Activated CD4-positive, alpha-beta T cell treated with anti-CD3 and anti-CD28 coated beads, Interleukin-2, amount 50 U/mL, for 1 hour (primary cell): ENCODE results near the gene FERMT2.

Experiments
- DNase-seq: peaks from one replicate; pipeline ENCODE4 v3.0.0-alpha.2; 2020

Gene FERMT2, protein sequence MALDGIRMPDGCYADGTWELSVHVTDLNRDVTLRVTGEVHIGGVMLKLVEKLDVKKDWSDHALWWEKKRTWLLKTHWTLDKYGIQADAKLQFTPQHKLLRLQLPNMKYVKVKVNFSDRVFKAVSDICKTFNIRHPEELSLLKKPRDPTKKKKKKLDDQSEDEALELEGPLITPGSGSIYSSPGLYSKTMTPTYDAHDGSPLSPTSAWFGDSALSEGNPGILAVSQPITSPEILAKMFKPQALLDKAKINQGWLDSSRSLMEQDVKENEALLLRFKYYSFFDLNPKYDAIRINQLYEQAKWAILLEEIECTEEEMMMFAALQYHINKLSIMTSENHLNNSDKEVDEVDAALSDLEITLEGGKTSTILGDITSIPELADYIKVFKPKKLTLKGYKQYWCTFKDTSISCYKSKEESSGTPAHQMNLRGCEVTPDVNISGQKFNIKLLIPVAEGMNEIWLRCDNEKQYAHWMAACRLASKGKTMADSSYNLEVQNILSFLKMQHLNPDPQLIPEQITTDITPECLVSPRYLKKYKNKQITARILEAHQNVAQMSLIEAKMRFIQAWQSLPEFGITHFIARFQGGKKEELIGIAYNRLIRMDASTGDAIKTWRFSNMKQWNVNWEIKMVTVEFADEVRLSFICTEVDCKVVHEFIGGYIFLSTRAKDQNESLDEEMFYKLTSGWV

DNA sequence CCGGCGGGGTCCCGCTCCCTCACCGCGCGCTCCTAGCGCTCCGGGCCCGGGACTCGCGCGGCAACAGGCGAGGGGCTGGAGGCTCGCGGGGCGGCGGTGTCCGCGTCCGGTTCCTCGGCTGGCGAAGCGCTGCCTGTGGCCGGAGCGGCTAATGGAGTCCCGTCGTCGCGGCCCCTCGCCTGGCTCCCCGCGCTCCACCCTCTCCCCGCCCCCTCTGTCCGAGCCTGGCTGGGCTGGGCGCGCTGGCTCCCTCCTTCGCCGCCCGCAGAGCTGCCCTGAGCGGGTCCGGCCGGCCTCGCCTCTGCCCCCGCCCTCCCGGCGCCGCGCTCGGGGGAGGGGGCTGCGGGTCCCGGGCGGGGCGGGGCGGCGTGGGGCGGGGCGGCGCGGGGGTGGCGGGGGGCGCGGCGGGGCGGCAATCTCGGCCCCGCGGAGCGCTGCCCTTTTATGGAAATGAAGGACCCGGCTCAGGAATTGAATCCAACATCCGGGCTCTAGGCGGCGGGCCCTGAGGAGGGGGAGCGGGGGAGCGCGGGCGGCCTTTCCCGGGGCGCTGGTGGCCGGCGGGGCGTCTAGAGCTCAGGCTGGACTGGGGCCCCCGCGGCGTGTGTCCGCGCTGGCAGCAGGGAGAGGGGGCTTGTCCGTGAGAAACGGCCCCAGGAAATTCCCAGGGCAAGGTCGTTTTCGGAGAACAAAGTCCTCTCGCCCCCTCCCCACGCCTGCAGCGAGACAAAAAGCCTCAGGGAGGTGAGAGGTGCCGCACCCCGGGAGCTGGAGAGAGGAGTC, at the start of gene FERMT2:
Gene FERMT2 (minus strand): TSS at position 153 of the 783 bp plus-strand sequence. CDS start 482 bp downstream, outside the sequence.
- DNase-seq, result no peak

DNA sequence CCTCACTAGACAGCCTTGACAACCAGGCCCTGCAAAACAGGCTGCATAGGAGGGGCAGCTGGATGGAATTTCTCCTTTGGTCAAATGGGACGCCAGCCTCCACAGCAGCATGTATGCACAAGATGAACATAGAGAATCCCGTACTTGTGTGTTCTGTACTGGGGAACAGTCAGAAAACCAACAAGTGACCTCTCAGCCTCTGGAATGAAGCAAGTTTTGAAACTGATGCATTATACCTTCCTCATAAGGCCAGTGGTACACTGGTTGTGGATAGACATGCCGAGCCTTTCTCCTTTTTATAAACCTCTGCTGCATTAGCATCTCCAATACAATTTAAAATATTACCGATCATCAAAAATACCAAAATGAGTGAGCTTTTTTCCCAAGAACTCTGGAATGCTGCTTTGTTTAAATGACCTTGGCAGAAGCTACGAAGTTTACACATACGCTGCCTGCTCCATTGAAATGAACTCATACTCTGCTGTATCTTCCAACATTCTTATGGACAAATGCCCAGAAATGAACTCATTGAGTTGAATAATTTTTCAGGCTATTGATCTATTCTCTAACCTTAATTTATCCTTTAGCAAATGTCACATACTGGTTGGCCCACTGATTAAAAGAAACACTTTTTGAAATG, 47.6 kb upstream of the FERMT2 start:
- no peak for DNase-seq

DNA sequence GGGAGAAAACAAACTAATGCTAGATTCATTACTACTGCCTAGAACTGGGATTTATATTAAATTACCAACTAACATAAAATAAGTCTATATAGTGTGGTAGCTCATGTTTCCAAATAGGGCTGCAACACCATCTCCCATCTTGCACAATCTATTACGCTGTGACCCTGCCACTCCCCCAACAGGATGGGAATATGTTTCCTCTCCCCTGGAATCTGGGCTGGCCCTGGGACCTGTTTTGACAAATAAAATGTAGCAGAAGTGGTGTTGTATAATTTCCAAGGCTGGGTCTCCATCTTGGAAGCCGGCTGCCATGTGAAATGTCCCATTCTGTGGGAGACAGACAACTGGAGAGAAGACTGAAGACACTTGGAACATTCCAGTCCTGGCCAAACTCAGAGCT, 45.6 kb upstream of the FERMT2 start:
- DNase-seq, result no peak

DNA sequence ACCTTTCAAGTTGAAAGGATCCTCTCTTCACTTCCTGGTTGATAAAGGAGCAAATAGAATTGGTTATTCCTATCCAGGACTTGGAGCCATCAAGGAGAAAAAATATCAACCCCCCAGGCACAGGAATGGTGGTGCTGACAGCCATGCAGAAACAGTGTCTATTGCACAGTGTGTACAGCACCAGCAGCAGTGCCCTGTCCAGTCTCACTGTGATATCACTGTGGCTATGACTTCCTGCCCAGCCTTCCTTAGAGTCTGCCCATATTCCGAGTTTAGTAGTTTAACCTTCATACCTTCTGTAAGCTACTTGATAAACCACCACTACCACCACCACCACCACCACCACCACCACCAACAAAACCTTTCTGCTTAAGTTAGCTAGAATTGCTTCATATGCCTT, 45.1 kb upstream of the FERMT2 start:
- no peak for DNase-seq

DNA sequence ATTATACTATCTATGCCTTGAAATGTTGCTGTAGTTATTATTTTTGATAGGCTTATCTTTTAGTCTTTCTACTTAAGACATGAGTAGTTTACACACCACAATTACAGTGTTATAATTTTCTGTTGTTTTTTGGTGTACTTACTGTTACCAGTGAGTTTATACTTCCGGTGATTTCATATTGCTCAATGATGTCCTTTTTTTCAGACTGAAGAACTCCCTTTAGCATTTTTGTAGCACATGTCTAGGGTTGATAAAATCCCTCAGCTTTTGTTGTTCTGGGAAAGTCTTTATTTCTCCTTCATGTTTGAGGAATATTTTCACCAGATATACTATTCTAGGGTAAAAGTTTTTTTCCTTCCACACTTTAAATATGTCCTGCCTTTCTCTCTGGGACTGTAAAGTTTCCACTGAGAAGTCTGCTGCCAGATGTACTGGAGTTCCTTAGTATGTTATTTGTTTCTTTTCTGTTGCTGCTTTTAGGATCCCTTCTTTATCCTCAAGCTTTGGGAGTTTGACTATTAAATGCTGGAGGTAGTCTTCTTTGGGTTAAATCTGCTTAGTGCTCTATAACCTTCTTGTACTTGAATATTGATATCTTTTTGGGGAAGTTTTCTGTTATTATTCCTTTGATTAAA, 41.5 kb upstream of the FERMT2 start:
- DNase-seq, result no peak

DNA sequence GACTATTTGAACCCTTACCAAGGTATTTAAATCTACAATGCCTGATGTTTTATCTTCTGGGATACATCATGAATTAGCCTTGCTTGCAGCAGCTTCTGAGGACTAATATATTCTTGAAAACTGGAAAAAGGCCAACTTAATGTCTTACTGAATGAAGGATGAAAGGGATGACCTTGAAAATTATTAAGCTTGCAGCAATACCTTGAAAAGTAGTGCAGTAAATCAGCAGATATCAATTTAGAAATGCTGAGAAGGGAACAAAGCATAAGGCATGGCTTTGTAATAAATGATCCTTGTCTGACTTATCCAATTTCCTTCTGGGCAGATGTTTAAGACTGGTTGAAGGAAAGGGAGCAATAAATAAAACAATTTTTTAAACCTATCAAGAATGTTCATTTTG, 37.3 kb upstream of the FERMT2 start:
- no peak for DNase-seq

DNA sequence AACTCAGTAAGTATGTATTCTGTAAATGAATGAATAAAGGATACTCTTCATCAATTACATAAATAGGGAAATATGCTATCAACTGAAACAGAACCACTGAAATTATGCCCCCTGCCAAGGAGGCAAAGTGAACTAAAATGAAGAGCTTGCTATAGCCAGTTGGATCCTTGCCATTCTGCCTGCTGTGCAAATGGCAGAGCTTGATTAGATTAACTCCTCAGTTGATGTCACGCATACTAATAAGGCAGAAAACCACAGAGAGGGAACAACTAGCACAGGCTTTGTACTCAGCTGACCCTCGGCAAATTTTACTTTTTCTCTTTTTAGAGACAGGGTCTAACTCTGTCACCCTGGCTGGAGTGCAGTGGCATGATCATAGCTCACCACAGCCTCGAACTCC, 36.7 kb upstream of the FERMT2 start:
- no peak for DNase-seq

DNA sequence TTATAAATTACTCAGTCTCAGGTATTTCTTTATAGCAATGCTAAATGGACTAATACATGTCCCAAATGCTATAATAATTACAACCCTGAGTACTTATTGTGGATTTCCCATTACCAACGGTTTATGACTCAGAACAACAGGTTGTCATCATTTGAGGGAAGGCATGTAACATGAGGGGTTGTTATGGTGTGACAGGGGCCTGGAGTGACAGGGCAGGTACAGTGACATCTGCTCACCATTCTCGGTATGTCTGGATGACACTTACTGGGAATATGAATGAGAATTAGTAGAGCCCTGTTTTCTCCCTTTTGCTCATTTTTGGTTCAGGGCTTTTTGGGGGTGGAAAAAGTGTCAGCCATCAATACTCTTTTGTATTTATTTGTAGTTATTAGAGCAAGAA, 36.2 kb upstream of the FERMT2 start:
- no peak for DNase-seq

DNA sequence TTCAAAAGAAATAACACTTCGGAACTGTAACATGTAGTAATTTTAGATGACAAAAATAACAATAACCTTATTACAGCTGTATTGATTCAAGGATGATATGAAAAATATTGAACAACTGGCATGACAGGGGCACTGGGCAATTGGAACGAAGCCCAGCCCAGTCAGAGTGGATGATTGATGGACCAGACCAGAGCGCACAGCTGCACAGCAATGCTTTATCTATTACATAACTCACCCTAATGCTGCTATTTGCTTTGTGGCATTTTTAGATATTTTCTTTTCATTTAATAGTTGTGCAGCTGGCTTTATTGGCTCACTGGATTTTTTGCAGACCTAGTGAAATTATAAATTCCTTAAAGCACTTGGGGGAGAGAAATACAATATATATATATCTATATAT, 26.9 kb upstream of the FERMT2 start:
- no peak for DNase-seq

DNA sequence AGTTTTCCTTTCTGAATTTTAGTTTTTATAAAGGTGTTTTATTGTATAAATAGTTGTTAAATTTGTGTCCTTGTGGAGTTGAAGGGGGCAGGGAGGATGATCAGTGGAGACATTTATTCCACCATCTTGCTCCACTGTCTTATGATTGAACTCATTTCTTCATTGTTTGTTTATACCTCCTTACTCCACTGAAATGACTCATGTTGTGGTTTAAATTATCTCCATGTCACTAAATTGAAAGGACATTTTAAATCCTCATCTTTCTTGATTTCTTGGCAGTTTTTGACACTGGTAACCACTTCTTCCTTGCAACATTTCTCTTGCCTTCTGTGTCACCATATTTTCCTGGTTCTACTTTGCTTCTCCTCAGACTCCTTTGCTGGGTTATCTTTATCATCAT, 23.6 kb upstream of the FERMT2 start:
- DNase-seq, result no peak

DNA sequence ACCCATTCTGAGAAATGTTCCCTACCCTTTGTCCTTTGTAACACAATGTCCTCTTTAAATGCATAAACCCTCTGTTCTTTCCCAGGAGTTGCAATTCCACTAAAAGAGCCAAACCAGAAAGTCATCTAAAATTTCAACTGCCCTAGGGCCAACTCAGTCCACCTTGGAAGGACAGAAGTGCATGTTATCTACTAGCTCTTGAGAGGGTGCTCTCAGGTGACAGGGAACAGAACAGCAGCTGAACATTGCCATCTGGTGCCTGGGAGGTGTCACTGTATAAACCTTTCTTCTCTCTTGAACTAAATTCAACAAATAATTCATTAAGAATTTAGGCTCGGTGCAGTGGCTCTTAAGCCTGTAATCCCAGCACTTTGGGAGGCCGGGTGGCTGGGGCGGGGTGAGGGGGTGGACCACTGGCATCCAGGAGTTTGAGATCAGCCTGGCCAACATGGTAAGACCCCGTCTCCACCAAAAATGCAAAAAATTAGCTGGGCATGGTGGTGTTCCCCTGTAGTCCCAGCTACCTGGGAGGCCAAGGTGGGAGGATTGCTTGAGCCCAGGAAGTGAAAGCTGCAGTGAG, 10.3 kb upstream of the FERMT2 start:
- peak; percentile 46 for DNase-seq

DNA sequence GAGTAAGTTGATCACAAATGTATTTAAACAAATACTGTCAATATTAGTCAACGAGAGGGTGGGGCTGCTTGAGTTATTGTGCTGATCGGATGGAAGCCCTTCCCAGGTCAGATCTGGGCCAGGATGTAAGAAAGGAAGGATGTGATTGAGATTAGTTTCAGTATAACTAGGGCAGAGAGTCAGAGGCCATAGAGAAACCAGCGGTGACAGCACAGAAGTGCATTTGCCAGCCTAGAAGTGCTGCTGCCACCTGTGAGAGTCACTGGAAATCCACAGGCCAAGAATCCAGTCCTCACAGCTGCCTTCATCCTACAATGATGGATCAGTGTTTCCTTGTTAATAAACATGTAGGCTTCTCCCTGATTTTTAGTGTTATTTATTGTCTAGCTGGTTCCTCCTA, 9.8 kb upstream of the FERMT2 start:
- no peak for DNase-seq

DNA sequence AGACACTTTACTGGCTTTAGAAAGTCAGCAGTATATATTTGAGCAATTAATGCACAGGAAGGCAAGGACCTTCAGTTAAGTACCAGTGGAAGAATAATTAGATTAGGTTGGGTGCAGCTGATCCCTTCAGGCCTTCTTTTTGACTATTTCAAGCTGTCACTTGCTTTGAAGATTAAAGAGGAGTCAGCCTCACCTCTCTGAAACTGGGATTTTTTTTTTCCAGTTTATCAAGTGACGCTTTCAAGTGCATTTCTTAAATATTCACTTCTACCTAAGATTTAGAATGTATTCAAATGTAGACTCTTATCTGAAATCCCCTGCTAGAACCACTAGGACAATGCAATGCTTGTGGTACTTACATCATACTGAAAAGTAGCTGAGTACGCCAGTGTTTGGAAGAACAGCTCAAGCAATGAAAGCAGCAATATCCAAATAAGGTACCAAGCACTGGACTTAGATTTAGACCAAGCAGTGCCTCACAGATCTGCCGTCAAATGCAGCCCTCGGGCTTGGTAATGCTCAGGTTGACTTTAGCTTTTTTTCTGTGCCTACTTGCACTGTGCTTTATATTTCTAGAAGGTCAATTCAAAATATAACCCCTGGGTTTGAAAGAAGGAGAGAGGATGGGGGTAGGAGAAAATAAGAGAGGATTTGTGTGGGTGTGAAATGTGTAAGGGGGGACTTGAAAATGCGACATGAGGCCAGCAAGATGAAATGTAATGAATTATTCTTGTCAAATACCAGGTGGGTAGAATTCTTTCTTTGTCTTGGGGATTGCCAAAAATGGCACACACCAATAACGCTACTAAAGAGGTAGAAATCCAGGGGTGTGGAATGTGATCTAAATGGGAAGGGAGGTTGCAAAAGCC, 3.7 kb upstream of the FERMT2 start:
- no peak for DNase-seq

DNA sequence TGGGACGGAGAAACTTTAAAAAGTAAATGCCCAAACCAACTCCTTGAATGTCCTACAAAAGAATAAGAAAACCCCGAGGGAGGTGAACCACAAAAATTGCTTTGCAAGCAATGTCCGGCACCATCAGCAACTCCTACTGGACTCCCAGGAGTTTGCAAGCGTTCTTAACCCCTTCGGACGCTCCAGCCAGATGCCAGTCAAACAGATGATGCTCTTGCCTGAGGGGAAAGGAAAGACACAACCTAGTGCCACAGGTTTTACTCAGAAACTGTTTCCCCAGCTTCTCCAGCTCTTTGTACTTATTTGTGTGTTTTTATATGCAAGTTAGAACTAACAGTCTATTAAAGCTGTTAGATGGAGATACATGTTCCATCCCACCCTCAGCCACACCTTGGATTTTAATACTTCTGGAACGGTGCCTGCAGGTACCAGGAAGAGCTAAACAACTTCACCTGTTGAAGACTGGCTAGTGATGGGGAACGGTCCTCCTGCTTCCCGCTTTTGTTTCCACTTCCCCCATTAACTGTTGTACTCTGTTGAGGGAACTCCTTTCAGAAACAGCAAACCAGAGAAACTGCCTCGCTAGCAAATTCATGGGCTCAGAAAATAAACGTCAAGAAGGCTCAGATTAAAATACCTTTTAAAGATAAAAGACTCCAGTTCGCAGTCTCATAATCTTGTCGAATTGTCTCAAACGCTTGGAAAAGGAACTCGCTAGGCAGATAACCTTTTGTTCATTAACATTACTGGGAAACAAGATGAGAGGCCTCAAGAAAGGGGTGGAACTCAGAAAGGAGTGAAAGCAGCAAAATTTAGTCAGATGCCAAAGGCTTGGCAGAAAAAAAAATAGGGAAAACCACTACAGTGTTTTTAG, 1.1 kb upstream of the FERMT2 start:
- no peak for DNase-seq

DNA sequence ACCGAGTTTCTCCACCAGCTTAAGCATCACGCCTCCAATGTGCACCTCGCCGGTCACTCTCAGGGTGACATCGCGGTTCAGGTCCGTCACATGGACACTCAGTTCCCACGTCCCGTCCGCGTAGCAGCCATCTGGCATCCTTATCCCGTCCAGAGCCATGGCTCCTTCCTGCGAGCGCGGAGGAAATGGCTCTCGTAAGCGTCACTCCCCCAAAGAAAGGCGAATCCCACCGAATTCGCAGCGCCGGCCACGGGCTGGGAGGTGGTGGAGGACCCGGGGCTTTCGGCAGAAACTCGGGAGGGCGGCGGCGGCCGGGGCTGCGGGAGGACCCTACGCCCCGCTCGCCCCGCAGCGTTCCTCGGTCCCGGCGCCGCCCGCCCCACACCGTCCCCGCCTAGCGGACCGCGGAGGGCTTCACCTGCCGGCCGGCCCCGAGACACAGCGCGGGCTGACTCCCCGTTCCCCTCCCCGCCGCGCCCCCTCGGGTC, 396 bp downstream of the FERMT2 start:
- DNase-seq, result no peak

DNA sequence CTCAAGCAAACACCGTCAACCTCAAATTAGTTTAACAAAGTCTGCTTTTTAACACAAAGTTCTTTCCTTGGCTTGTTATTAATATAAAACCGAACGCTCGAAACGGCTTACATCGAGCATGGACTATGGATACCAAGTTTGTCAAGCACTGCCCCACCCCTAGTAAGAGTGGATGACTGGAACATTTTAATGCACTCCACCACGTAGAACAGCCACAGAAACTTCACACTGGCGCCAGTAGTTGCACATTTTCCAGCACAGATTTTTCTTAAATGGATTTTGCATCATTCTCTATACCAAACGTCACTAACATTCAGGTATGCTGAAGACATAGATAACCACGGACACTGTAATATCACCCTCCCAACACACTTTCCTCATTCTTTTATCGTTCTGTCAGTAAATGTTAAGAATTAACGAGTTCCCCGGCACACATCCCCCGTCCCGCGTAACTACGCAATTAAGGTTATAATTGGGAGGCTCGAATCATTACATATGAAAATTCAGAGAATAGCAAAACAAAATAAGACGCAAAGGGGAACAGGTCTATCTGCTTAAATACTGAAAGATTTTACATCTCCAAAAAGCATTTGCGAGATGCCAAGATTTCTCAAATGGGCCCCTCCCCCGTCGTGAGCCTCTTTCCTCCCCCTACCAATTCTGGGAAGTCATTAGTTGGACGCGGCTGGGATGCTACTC, 990 bp downstream of the FERMT2 start:
- no peak for DNase-seq

DNA sequence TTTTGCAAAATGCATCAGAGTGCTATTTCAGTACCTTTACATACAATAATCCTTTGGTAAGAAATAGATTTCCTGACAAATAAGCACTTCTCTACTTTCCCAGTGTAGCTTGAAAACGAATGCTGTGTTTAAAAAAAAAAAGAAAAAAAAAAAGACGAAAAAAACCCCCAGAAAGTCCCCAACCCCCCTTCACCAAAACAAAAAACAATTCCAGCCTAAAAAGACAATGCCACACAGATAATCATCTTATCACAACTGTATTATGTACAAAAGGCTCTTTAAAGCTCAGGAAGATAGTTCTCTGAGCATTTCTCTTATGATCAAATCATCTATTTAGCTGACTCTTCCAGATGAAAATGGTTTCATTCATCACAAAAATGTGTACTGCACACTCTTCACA, 1.6 kb downstream of the FERMT2 start:
- DNase-seq, result no peak

DNA sequence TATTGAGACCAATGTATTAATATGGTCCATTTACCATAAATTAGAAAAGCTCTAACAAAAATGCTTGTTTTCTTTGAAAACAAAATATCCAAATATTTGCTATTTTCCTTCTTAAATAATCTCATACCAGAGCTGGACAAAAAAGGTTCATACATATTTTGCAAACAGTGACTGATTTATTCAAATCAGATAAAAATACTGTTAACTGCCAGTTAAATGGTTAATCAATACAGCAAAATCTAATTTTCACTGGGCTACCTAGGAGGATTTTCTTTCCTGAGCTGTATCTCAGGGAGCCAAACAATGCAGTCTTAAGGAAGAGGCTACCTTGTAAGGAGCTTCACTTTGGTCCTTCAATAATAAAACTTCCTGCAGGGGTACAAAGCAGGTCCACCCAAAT, 2.0 kb downstream of the FERMT2 start:
- no peak for DNase-seq

DNA sequence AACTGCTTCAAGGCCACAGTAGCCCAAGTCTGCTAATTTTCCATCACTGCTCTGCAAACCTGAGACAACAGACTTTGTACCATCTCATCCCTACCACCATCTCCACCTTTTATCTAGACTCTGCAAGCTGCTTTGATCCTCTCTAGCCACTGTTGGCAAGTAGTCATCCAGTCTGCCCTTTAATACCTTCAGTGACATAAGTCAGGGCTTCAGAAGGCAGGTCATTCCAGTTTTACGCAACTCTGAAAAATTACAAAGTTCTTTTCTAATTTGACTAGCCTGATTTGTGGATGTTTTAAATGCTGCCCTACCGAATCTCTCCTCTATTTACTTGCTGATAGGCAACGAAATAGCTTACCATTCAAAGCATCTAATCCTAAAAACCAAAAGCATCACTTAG, 2.8 kb downstream of the FERMT2 start:
- DNase-seq, result no peak

DNA sequence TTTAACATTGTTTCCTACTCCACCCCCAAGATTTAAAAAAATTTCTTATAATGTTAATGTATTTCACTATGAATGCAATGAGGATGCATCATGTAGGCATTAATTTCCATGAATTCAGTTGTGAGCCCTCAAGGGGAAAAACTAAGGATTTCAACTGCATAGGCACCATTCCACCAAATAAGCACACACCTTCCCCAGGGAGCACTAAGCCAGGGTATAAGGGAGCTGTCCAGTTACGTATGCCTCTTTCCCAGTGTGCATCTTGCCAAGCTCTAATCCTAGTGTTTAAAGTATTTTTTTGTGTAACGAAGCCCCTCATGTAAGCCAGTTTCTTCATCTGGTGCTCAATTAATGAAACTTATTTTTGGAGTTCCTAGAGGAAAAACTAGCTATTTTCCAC, 6.6 kb downstream of the FERMT2 start:
- DNase-seq, result no peak
